HG02610 (cell line): Measurements from ENCODE around the gene ONECUT2.

Experiments
- ATAC-seq: cut with Tn5 transposase; IDR thresholded peaks from one replicate; pipeline ENCODE4 v1.9.1; 2021; ENCODE audit warnings: mild to moderate bottlenecking, moderate library complexity; ENCODE audit not compliant: unreplicated experiment

ONECUT2 gene

DNA sequence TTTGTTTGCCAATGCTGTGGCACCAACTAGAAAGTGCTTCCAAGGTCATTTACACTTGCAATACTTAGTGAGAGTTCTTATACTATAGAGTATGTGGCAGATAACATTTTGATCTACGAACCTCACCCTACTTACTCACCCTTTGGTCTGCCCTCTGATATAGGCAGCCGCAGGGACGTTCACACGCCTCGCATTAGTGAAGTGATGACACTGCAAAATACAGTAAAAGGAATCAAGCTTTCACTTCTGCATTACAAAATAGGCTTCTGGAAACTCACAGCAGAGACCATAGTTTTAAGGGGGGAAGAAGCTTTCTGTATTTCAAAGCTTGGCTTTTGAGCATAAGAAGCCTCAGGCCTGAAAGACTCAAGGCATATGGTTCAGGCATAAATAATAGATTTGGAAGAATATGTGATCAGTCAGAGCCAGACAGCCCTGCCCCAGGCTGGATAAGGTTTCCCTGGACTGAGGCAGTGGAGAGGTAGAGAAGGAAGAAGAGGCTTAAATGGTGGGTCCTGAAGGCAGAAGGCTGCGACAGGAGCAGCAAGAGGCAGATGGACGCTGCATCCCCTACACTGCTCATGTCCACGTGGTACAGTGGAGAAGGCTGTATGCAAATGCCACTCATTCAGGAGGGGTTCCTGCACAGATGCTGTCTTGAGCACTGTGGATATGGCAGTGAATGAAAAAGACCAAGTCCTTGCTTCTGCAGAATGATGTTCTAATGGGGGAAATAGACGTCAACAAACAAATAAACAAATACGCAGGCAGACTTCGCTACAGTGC is 88.2 kb downstream of the ONECUT2 start:
- no peak for ATAC-seq

DNA sequence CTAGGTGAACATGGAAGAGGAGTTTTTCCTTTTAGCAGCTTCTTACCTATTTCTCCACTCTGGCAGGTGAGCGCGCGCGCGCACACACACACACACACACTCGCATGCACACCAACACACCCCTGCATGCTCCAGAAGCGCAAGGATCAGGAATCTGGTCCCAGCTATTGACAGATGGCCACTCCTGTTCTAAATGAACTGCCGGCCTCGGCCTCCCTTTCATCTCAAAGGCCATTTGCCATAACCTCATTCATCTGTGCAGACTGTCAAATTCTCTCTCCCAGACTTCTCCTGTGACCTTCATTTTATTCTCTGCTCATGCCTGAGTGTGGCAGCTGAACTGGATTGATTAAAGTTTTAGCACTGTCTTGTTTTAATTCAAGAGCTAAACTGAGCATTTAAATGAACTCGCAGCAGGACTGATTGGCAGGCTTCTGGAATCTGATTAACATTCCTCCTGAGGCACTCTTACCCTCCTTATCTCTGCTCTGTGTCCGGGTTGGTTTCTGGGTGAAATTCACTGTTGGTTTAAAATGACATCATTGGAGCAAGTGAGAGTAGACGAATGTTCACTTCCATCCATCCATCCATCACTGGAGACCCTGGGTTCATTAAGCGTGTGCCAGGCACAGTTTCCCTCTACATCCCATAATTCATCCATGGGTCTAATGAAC is 92.5 kb downstream of the ONECUT2 start:
- no peak for ATAC-seq

DNA sequence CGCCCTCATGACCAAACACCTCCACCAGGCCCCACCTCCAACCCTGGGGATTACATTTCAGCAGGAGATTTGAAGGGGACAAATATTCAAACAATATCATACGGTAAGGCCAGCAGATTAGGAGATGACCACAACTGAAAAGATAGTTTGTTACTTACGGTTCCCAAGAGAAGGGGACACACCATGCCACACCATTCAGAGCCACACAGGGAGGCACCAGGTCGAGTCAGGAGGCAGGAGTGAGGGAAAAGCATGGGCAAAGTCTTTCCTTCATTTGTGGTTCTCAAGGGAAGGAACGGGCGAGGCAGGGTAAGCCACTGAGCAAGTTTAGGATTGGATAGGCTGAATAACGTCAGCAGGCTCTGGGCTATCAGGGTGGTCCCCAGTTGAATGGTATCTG is 94.0 kb downstream of the ONECUT2 start:
- ATAC-seq: no peak

DNA sequence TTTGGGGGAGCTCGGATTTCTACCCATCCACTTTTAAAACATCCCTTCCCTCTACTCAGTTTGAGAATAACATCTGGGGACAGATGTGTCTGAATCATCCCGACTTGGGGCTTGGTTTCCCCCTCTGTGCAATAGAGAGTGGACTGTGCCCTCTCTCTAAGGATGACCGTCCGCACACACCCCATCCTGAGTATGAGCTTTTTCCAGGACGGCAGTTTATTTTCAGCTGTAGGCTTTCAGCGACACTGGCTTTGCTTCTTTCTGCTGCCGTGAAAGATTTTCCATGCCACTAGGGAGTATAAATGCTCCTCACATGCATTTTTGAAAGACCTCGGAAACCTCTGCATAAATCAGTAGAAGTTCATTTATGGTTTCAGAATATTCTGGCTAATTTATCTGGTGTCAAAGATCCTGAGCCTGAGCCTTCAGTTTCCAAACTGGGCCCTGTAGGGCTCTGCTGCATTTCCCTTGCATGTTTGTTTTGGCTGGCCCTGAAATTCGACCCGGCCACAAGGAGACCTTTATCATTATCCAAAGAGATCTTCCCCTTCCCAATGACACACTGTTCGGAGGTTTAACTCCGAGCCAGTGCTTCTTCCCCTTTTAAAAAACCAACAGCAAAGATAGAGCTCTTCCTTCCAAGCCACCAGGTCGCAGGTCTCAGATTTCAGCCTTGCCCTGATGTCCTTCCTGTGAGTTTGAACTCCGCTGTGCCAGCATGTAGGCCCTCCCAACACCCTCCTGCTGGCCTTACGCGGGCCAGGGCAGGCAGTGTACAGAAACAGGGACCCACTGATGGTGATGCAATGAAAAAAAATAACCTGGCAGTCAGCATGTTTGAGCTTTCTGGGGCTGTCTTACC is 98.1 kb downstream of the ONECUT2 start:
- ATAC-seq: no peak

DNA sequence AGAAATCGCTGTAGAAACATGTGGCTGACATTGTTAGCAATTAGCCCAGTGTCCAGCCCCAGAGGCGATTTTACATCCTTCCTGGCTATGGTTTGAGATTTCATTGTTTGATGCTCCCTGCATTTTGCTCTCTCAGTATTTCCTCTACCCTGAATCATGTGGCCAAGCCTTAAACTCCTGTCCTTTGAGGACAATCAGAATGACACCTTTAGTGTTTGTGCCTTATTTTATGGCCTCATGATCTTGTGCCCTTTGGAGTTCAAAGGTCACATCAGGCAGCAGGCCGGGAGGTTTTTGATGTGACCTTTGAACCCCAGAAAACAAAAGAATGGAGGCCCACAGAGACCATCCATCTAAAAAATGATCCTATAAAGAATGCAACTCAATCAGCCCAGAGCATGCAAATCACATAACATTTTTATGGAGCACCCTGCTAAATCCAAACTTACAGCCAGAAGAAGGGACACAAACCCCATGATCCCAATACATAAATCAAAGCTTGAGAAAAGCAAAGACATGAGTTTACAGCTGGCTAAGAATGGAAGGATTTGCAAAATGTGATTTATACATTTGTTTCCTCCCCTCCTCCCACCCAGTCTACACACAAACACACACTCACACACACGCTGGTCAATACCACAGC is 98.8 kb downstream of the ONECUT2 start:
- ATAC-seq: no peak

DNA sequence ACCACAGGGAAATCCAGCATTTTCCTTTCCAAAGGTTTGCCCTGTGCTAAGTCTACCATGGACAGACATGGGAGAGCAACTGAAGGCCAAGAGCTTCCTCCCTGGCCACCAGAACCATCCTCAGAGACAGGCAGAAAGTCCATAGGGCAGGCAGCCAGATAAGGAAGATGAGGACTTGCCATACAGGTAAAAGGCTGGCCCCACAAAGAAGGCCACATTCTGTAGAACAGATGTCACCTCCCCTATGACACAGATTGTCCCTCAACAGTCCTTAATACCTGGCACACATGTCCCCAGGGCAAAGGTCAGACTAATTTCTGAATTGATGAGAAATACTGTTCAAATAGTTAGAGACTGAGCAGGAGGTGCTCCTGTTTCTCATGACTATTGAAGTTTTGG is 99.3 kb downstream of the ONECUT2 start:
- no peak for ATAC-seq

DNA sequence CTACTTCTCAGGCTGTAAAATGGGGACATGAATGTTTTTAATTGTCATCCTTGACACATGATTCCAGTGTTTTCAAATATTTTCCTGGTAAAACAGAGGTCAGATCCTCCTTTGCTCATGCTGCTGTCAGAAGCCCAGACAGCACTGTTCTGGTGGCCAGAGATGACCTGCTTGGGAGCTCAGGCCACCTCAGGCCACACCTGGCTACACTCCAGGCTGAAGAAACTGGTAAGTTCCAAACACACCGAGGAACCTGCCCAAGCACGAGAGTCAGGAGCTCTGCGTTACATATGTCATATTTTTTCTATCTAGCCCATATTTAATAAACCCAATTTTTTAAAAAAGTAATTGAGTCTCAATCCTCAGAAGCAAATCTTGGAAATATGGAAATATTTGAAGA is 103.4 kb downstream of the ONECUT2 start:
- no peak for ATAC-seq

DNA sequence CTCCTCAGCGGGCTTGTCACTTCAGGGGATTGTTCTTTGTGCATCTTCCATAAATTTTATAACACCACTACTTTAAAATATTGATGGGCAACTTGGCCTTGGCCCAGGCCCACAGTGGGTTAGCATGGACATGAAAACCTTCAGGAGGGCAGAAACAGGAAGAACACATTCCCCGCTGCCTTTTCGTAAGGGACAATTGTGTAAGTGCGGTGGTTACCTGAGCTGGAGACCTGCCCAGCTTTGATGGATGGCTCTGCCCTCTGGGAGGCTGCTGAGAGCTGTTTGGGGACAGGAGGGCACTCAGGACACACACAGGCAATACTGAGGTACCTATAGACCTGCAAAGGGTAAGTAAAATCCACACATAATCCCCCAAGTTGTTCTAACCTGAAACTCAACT is 104.5 kb downstream of the ONECUT2 start:
- ATAC-seq: no peak
